ENCODE data around the gene MXD3. TPM values are rescaled to one million over a fixed set of nuclear protein-coding genes. Genes with fewer than 3 reads are reported as not detected.
A peak's percentile ranks its signal among the peaks of the same experiment; 100 is the strongest.

The MXD3 gene
- total RNA-seq, 1 experiment from 2014 or later: 50.0 TPM

DNA sequence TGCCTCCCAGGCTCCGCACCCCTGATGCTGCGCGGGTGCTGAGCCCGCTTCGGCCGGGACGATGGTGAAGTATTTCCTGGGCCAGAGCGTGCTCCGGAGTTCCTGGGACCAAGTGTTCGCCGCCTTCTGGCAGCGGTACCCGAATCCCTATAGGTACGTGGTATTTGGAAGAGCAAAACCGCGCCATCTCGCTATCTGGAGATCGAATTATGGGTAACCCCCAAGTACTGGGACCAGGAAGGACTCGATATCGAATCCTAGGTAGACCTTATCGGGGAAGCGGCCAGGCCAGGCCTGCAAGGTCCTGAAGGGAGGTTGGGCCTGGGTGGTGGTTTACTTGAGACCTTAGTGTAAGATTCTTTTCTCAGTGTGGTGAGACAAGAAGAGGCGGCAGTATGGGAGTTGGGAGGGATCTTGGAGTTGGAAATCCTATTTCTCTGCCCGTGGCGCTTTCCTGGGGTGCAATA, 7.7 kb downstream of the MXD3 start:
- Histone ChIP-seq H3K27me3 (ENCODE audit: insufficient read depth, low read depth) (no peaks in the 10 kb centered on the region), H3K4me1 (replicated peaks; ENCODE audit: insufficient read depth) (peaks cover 40% of the 10 kb centered on the region), H3K36me3 (ENCODE audit: low read depth) (peaks cover 3% of the 10 kb centered on the region; the same call in 1 of the 2 replicates), H3K9me2 (ENCODE audit: insufficient read depth) (no peaks in the 10 kb centered on the region), H3K4me2 (peak overlapping the region; percentile 97), H3K4me3 (peak overlapping the region; percentile 100), H3K79me2 (ENCODE audit: low read depth) (peaks cover 25% of the 10 kb centered on the region), H4K20me1 (ENCODE audit: insufficient read depth) (peaks cover 25% of the 10 kb centered on the region), H3F3A (ENCODE audit: insufficient read depth, low read depth) (peaks cover 47% of the 10 kb centered on the region), H2AFZ (peak overlapping the region; percentile 85), H3K9me3 (ENCODE audit: insufficient read depth, low read depth) (no peaks in the 10 kb centered on the region), H3K27ac (peak overlapping the region; percentile 39)
- DNase-seq: no peak
- TF ChIP-seq EZH2 (IDR thresholded peaks at IDR 0.05; ENCODE audit: low read depth): no peak
- TF ChIP-seq, protein P1, sequence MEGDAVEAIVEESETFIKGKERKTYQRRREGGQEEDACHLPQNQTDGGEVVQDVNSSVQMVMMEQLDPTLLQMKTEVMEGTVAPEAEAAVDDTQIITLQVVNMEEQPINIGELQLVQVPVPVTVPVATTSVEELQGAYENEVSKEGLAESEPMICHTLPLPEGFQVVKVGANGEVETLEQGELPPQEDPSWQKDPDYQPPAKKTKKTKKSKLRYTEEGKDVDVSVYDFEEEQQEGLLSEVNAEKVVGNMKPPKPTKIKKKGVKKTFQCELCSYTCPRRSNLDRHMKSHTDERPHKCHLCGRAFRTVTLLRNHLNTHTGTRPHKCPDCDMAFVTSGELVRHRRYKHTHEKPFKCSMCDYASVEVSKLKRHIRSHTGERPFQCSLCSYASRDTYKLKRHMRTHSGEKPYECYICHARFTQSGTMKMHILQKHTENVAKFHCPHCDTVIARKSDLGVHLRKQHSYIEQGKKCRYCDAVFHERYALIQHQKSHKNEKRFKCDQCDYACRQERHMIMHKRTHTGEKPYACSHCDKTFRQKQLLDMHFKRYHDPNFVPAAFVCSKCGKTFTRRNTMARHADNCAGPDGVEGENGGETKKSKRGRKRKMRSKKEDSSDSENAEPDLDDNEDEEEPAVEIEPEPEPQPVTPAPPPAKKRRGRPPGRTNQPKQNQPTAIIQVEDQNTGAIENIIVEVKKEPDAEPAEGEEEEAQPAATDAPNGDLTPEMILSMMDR (conservative IDR thresholded peaks at IDR 0.05): no peak
- CTCF ChIA-PET: interaction anchor here (0.6 to 1.2 kb wide), 2 partner anchors 14 to 189 kb away, joined by 3 to 4 read pairs; no protein-coding TSS in a partner anchor
- intact Hi-C loops (cut with micrococcal nuclease; ENCODE audit: unreplicated experiment): loop anchor here (5.0 kb wide), 3 partner anchors 167 to 657 kb away; partner anchors contain the start of genes DDX41 and TSPAN17
- TSS peak; percentile 56 for BruUV-seq (replicated peaks)
- POLR2A ChIA-PET (ENCODE audit: unreplicated experiment): no interaction called here

DNA sequence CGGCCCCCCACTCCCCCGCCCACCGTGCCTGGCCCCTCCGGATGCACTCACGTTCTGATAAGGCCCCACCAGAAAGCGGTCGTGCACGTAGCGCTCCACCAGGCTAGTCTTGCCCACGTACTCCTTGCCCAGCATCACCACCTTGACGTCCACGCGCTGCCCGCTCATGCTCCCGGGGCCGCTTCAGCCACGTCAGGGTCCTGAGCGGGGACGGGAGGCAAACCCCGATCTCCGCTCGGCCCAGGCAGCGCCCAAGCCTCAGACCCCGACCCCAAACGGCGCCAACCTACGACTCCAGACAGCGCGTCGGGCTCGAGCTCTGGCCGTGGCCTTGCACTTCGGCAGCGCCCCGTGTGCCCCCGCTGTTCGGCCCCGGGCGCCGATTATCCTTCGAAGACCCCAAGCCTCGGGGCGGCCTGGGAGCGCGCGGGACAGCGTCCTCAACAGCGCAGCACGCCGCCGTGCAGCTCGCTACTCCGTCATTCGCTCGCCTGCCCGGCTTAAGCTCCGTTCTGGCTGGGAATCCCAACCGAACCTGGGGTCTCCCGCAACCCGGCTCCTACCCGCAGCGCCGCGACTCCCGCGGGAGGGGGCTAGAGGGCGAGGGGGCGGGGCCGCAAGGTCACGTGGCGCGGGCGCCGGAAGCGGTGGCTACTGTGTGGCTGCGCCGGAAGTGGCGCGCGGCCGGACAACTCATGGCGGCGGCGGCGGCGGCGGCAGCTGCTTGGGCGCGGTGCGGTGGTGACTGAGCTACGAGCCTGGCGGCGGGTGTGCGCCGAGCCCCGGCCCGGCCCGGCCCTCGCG, 8.4 kb downstream of the MXD3 start, which contains the start of the genes PRELID1 and RAB24:
Gene PRELID1, plus strand, starts transcription at position 679 of the 804 bp plus-strand sequence. CDS start 187 bp downstream, outside the sequence.
Gene RAB24, minus strand, starts transcription at position 599 of the 804 bp plus-strand sequence. Its CDS starts 431 bp downstream, at position 168.
- CTCF ChIA-PET: interaction anchor here (0.6 to 1.2 kb wide), 2 partner anchors 15 to 189 kb away, joined by 3 to 4 read pairs; no protein-coding TSS in a partner anchor

More for the DNA sequence above, 8.4 kb downstream of the MXD3 start, which contains the start of the genes PRELID1 and RAB24:
- Histone ChIP-seq H3K27ac (peak within 1 kb of the TSS; percentile 39), H3F3A (ENCODE audit: insufficient read depth, low read depth) (peaks cover 47% of the 10 kb centered on the region), H3K27me3 (ENCODE audit: insufficient read depth, low read depth) (no peaks in the 10 kb centered on the region), H3K4me1 (replicated peaks; ENCODE audit: insufficient read depth) (peaks cover 40% of the 10 kb centered on the region), H3K4me3 (peak within 1 kb of the TSS; percentile 100), H3K9me3 (ENCODE audit: insufficient read depth, low read depth) (no peaks in the 10 kb centered on the region), H3K9me2 (ENCODE audit: insufficient read depth) (no peaks in the 10 kb centered on the region), H3K36me3 (ENCODE audit: low read depth) (peaks cover 3% of the 10 kb centered on the region; the same call in 1 of the 2 replicates), H2AFZ (peak within 1 kb of the TSS; percentile 98), H3K79me2 (ENCODE audit: low read depth) (peaks cover 25% of the 10 kb centered on the region), H4K20me1 (ENCODE audit: insufficient read depth) (peaks cover 30% of the 10 kb centered on the region), H3K4me2 (peak within 1 kb of the TSS; percentile 97)
- intact Hi-C loops (cut with micrococcal nuclease; ENCODE audit: unreplicated experiment): loop anchor here (5.0 kb wide), 3 partner anchors 166 to 656 kb away; partner anchors contain the start of genes DDX41 and TSPAN17
- POLR2A ChIA-PET (ENCODE audit: unreplicated experiment): no interaction called here
- TF ChIP-seq, protein P1 (conservative IDR thresholded peaks at IDR 0.05): no peak; the same call in 1 of the 2 replicates
- TF ChIP-seq EZH2 (IDR thresholded peaks at IDR 0.05; ENCODE audit: low read depth): no peak
- DNase-seq: peak; percentile 61 to 91
- BruUV-seq (replicated peaks): TSS peak; percentile 18

Measured in PC-9 (cell line).